Neural progenitor cell (in vitro differentiated cells): Measurements from ENCODE around the gene PLA2G1B.
A peak's percentile ranks its signal among the peaks of the same experiment; 100 is the strongest.
"Not testable (repeated sequence)": the region's sequence is repeated elsewhere in the genome, so short reads cannot be mapped to it uniquely, and the experiment has no call there.

Source experiments
- CTCF ChIP-seq: fragments of 200-600 bp; sonication (generic); IDR thresholded peaks from 2 replicates; pipeline ENCODE4 v1.5.1; 2017; ENCODE audit warnings: antibody characterized with exemption, mild to moderate bottlenecking
- EZH2 ChIP-seq: fragments of 200-600 bp; sonication (generic); IDR thresholded peaks from 2 replicates; pipeline ENCODE4 v1.6.1; 2017; ENCODE audit warnings: antibody characterized with exemption, mild to moderate bottlenecking, moderate library complexity
- EZH2phosphoT487 ChIP-seq: fragments of 200-600 bp; sonication (generic); IDR thresholded peaks from 2 replicates; pipeline ENCODE4 v1.6.1; 2017; ENCODE audit warnings: antibody characterized with exemption

DNA sequence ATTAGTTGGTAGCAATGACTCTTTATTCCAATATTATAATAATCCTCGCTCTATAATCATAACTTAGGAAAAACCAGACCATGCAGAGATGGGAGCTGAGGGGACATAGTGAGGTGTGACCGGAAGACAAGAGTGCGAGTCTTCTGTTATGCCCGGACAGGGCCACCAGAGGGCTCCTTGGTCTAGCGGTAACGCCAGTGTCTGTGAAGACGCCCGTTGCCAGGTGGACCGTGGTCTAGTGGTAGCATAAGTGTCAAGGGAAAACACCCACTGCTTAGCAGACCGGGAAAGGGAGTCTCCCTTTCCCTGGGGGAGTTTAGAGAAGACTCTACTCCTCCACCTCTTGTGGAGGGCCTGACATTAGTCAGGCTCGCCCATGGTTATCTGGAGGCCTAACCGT lies 7.9 kb upstream of the PLA2G1B start:
- TF ChIP-seq CTCF = peak; percentile 70
- not testable (repeated sequence) for TF ChIP-seq EZH2, EZH2phosphoT487
